ENCODE results near the gene FAM120A. TPM values are rescaled to one million over a fixed set of nuclear protein-coding genes. Genes with fewer than 3 reads are reported as not detected.

The FAM120A gene
- total RNA-seq, 1 experiment from 2014 or later = 53.3 TPM

- no peak for DNase-seq (ENCODE audit: low spot score)
- peaks cover 28% of the 10 kb centered on the region for H3K4me1 Mint-ChIP-seq
- H3K27me3 Mint-ChIP-seq (ENCODE audit: low read depth) = no peaks in the 10 kb centered on the region
- H3K27ac Mint-ChIP-seq = peak overlapping the region; percentile 20; the same call in 1 of the 2 replicates
- peak; percentile 33; the same call in 1 of the 2 replicates for ATAC-seq
- H3K36me3 Mint-ChIP-seq = peaks cover 8% of the 10 kb centered on the region
- H3K4me3 Mint-ChIP-seq = no peak overlapping the region
- POLR2A ChIA-PET = no interaction called here
- no peaks in the 10 kb centered on the region for H3K9me3 Mint-ChIP-seq
- CTCF ChIA-PET = interaction anchor here (1.0 kb wide), 1 partner anchor 14 kb away, joined by 3 read pairs; no protein-coding TSS in a partner anchor
- no peak for TF ChIP-seq TEAD4 (CRISPR knock-in tag; IDR thresholded peaks at IDR 0.05)
- no peak for TF ChIP-seq AR (CRISPR knock-in tag; IDR thresholded peaks at IDR 0.05)
- no peak for TF ChIP-seq PRRX2 (CRISPR knock-in tag; IDR thresholded peaks at IDR 0.05)
- TF ChIP-seq MXD4 (CRISPR knock-in tag; IDR thresholded peaks at IDR 0.05; ENCODE audit: borderline replicate concordance) = no peak
- no peak for TF ChIP-seq USF2 (CRISPR knock-in tag; IDR thresholded peaks at IDR 0.05)
- no peak for TF ChIP-seq ZNF396 (CRISPR knock-in tag; IDR thresholded peaks at IDR 0.05; ENCODE audit: borderline replicate concordance)
- no peak for TF ChIP-seq ZNF263 (CRISPR knock-in tag; IDR thresholded peaks at IDR 0.05; ENCODE audit: low read depth)
- TF ChIP-seq ARID4B (CRISPR knock-in tag; IDR thresholded peaks at IDR 0.05; ENCODE audit: borderline replicate concordance) = no peak
- no peak for TF ChIP-seq SMAD3 (CRISPR knock-in tag; IDR thresholded peaks at IDR 0.05; ENCODE audit: borderline replicate concordance)
- no peak for TF ChIP-seq CBFB (CRISPR knock-in tag; IDR thresholded peaks at IDR 0.05; ENCODE audit: low read depth)
- no peak for TF ChIP-seq GRHL2 (CRISPR knock-in tag; IDR thresholded peaks at IDR 0.05; ENCODE audit: insufficient replicate concordance, severe bottlenecking)
- TF ChIP-seq ZNF232 (CRISPR knock-in tag; IDR thresholded peaks at IDR 0.05) = no peak
- no peak for TF ChIP-seq ETV6 (CRISPR knock-in tag; IDR thresholded peaks at IDR 0.05)
- TF ChIP-seq AFF4 (CRISPR knock-in tag; IDR thresholded peaks at IDR 0.05; ENCODE audit: borderline replicate concordance) = no peak
- TF ChIP-seq USF1 (CRISPR knock-in tag; IDR thresholded peaks at IDR 0.05) = no peak
- no peak for TF ChIP-seq FOXP4 (CRISPR knock-in tag; IDR thresholded peaks at IDR 0.05)
- no peak for TF ChIP-seq IRF1 (CRISPR knock-in tag; IDR thresholded peaks at IDR 0.05)
- TF ChIP-seq ZSCAN18 (CRISPR knock-in tag; IDR thresholded peaks at IDR 0.05) = no peak
Measured at GRCh38 chr9:93509084-93509483, 57.6 kb downstream of the FAM120A start.

Data from WTC11 (cell line).